GM23338 (cell line): ENCODE measurements around the gene ADGRB3. TPM values are rescaled to one million over a fixed set of nuclear protein-coding genes. Genes with fewer than 3 reads are reported as not detected.

Experiments used
- ATAC-seq: fragments of 200-7000 bp; cut with Tn5 transposase; 3 replicates; pipeline ENCODE4 v1.9.1; 2020
- DNase-seq: peaks from one replicate; pipeline ENCODE4 v3.0.0-alpha.2; 2015; ENCODE audit warnings: low spot score
- H2AFZ ChIP-seq: fragments of 200-600 bp; sonication (generic); 2 replicates; pipeline ENCODE4 v1.8.0; 2016; ENCODE audit warnings: antibody characterized with exemption, mild to moderate bottlenecking, moderate library complexity
- H3F3A ChIP-seq: fragments of 200-600 bp; sonication (generic); replicated peaks from 2 replicates; pipeline ENCODE4 v1.8.0; 2017; ENCODE audit warnings: antibody characterized with exemption, mixed run types, low read depth
- H3K27ac ChIP-seq: fragments of 200-600 bp; sonication (generic); 2 replicates; pipeline ENCODE4 v1.6.1; 2016; ENCODE audit warnings: low read depth
- H3K27me3 ChIP-seq: fragments of 200-600 bp; sonication (generic); 2 replicates; pipeline ENCODE4 v1.8.0; 2016; ENCODE audit warnings: mild to moderate bottlenecking, mixed run types, moderate library complexity; ENCODE audit not compliant: insufficient read depth
- H3K36me3 ChIP-seq: fragments of 200-600 bp; sonication (generic); 2 replicates; pipeline ENCODE4 v1.8.0; 2016; ENCODE audit warnings: mild to moderate bottlenecking; ENCODE audit not compliant: insufficient read depth
- H3K4me1 ChIP-seq: fragments of 200-600 bp; sonication (generic); 2 replicates; pipeline ENCODE4 v1.8.0; 2016; ENCODE audit warnings: mild to moderate bottlenecking, moderate library complexity; ENCODE audit not compliant: insufficient read depth
- H3K4me2 ChIP-seq: fragments of 200-600 bp; sonication (generic); 2 replicates; pipeline ENCODE4 v1.7.1; 2017; ENCODE audit warnings: mixed run types
- H3K4me3 ChIP-seq: fragments of 200-600 bp; sonication (generic); 2 replicates; pipeline ENCODE4 v1.6.1; 2016; ENCODE audit warnings: mixed run types
- H3K79me2 ChIP-seq: fragments of 200-600 bp; sonication (generic); replicated peaks from 2 replicates; pipeline ENCODE4 v1.8.0; 2017; ENCODE audit warnings: mild to moderate bottlenecking; ENCODE audit not compliant: insufficient read depth
- H3K9me2 ChIP-seq: fragments of 200-600 bp; sonication (generic); 2 replicates; pipeline ENCODE4 v1.8.0; 2017; ENCODE audit not compliant: insufficient read depth
- H4K20me1 ChIP-seq: fragments of 200-600 bp; sonication (generic); replicated peaks from 2 replicates; pipeline ENCODE4 v1.8.0; 2017; ENCODE audit warnings: mild to moderate bottlenecking; ENCODE audit not compliant: insufficient read depth
- H3K27ac Mint-ChIP-seq: 2 replicates; pipeline ENCODE4 v1.8.0; 2020; ENCODE audit warnings: inconsistent platforms, mild to moderate bottlenecking, moderate library complexity, mixed read lengths
- H3K27me3 Mint-ChIP-seq: 3 replicates; pipeline ENCODE4 v1.8.0; 2022; ENCODE audit warnings: low read depth, mild to moderate bottlenecking, moderate library complexity, mixed read lengths, inconsistent platforms; ENCODE audit not compliant: insufficient read depth, poor library complexity
- H3K36me3 Mint-ChIP-seq: 3 replicates; pipeline ENCODE4 v1.8.0; 2021; ENCODE audit warnings: low read depth, mild to moderate bottlenecking, inconsistent platforms, moderate library complexity, mixed read lengths
- H3K4me1 Mint-ChIP-seq: 3 replicates; pipeline ENCODE4 v1.8.0; 2020; ENCODE audit warnings: mild to moderate bottlenecking, inconsistent platforms, mixed read lengths
- H3K4me3 Mint-ChIP-seq: 3 replicates; pipeline ENCODE4 v1.8.0; 2021; ENCODE audit warnings: moderate library complexity, mild to moderate bottlenecking, inconsistent platforms, mixed read lengths
- H3K9me3 Mint-ChIP-seq: 3 replicates; pipeline ENCODE4 v1.8.0; 2020; ENCODE audit warnings: moderate library complexity, mild to moderate bottlenecking, inconsistent platforms, mixed read lengths
- EZH2phosphoT487 ChIP-seq: fragments of 200-600 bp; sonication (generic); IDR thresholded peaks from one replicate; pipeline ENCODE4 v1.8.1; 2018; ENCODE audit warnings: antibody characterized with exemption; ENCODE audit not compliant: unreplicated experiment
- JUNB ChIP-seq: IDR thresholded peaks from one replicate; pipeline ENCODE4 v1.6.1; 2016; ENCODE audit warnings: antibody characterized with exemption; ENCODE audit not compliant: unreplicated experiment
- NANOG ChIP-seq: IDR thresholded peaks from 2 replicates; pipeline ENCODE4 v1.6.1; 2016; ENCODE audit warnings: antibody characterized with exemption, borderline replicate concordance
- POLR2AphosphoS5 ChIP-seq: IDR thresholded peaks from 2 replicates; pipeline ENCODE4 v1.6.1; 2016; ENCODE audit warnings: antibody characterized with exemption, low read depth
- REST ChIP-seq: IDR thresholded peaks from one replicate; pipeline ENCODE4 v1.6.1; 2018; ENCODE audit warnings: antibody characterized with exemption; ENCODE audit not compliant: unreplicated experiment
- ZNF114 ChIP-seq: fragments of 250-450 bp; sonication (Bioruptor Pico); IDR thresholded peaks from 2 replicates; pipeline ENCODE4 v1.5.0; 2020; ENCODE audit warnings: mild to moderate bottlenecking, moderate library complexity
- ZNF331 ChIP-seq: fragments of 250-450 bp; sonication (Bioruptor Pico); IDR thresholded peaks from 2 replicates; pipeline ENCODE4 v1.5.0; 2020; ENCODE audit warnings: low read depth, mild to moderate bottlenecking, moderate library complexity
- ZNF462 ChIP-seq: fragments of 250-450 bp; sonication (Bioruptor Pico); IDR thresholded peaks from 2 replicates; pipeline ENCODE4 v1.5.0; 2020; ENCODE audit warnings: mild to moderate bottlenecking, moderate library complexity
- polyA plus RNA-seq: library from polyadenylated mRNA; unstranded; fragments of >200 nt; fragmentation: Nextera tagmentation; extraction: Ambion mirVana; gene quantifications from 2 replicates; pipeline ENCODE4 v1.2.1, GENCODE V29; 2016
- total RNA-seq: library from RNA; depleted of rRNA; stranded (reverse); fragments of >200 nt; shearing (Covaris generic); gene quantifications from 2 replicates; pipeline ENCODE4 v1.2.3, GENCODE V29; 2014
- TF ChIP-seq, protein P1 (sequence below), 2 experiments: fragments of 200-600 bp in 1 of 2; sonication (generic) in 1 of 2; conservative IDR thresholded peaks; 2 replicates each; pipeline versions ENCODE4 v1.5.1 to v1.6.1; 2016 to 2017; ENCODE audit warnings: antibody characterized with exemption in 2 of 2, low read depth in 2 of 2, mild to moderate bottlenecking in 2 of 2, moderate library complexity in 1 of 2

ADGRB3 gene
- total and polyA plus RNA-seq, 2 experiments from 2014 or later: 0.92 to 4.0 TPM

GRCh38 chr6:69089539-69089938, 454.5 kb downstream of the ADGRB3 start:
- peaks cover 2% of the 10 kb centered on the region for H3K27me3 Mint-ChIP-seq
- no peak for ATAC-seq
- H3K27ac Mint-ChIP-seq: no peak overlapping the region
- H3K4me2 ChIP-seq: no peak overlapping the region
- H3K27me3 ChIP-seq: no peaks in the 10 kb centered on the region
- no peak overlapping the region for H3K4me3 Mint-ChIP-seq
- H3K9me3 Mint-ChIP-seq: no peaks in the 10 kb centered on the region
- no peak for TF ChIP-seq EZH2phosphoT487
- no peak for TF ChIP-seq ZNF114 (CRISPR knock-in tag)
- TF ChIP-seq, protein P1, sequence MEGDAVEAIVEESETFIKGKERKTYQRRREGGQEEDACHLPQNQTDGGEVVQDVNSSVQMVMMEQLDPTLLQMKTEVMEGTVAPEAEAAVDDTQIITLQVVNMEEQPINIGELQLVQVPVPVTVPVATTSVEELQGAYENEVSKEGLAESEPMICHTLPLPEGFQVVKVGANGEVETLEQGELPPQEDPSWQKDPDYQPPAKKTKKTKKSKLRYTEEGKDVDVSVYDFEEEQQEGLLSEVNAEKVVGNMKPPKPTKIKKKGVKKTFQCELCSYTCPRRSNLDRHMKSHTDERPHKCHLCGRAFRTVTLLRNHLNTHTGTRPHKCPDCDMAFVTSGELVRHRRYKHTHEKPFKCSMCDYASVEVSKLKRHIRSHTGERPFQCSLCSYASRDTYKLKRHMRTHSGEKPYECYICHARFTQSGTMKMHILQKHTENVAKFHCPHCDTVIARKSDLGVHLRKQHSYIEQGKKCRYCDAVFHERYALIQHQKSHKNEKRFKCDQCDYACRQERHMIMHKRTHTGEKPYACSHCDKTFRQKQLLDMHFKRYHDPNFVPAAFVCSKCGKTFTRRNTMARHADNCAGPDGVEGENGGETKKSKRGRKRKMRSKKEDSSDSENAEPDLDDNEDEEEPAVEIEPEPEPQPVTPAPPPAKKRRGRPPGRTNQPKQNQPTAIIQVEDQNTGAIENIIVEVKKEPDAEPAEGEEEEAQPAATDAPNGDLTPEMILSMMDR (conservative IDR thresholded peaks at IDR 0.05; ENCODE audit: low read depth in 2 of 2): no peak
- no peak for TF ChIP-seq REST
- TF ChIP-seq POLR2AphosphoS5: no peak
- TF ChIP-seq JUNB: no peak
- TF ChIP-seq ZNF462: no peak
- TF ChIP-seq ZNF331 (CRISPR knock-in tag): no peak
- TF ChIP-seq NANOG: no peak
- H3K79me2 ChIP-seq: no peaks in the 10 kb centered on the region
- no peak overlapping the region for H3K4me3 ChIP-seq
- DNase-seq: no peak
- H3F3A ChIP-seq: no peaks in the 10 kb centered on the region
- H3K27ac ChIP-seq: no peak overlapping the region
- H4K20me1 ChIP-seq: no peaks in the 10 kb centered on the region
- H3K4me1 Mint-ChIP-seq: 0 out of 3 replicates have a peak, but pooled peaks cover 3% of the 10 kb centered on the region
- 0 out of 2 replicates have a peak, but pooled peaks cover 5% of the 10 kb centered on the region for H3K9me2 ChIP-seq
- H3K4me1 ChIP-seq: no peaks in the 10 kb centered on the region
- H3K36me3 Mint-ChIP-seq: no peaks in the 10 kb centered on the region
- no peaks in the 10 kb centered on the region for H3K36me3 ChIP-seq
- no peak overlapping the region for H2AFZ ChIP-seq
